Lung (tissue), 12 donors: ENCODE measurements around the gene ATF6. TPM values are rescaled to one million over a fixed set of nuclear protein-coding genes. Genes with fewer than 3 reads are reported as not detected.

Experiments
- ATAC-seq: fragments of 200-7000 bp; cut with Tn5 transposase; one replicate; pipeline ENCODE4 v1.9.1; 2020; ENCODE audit warnings: moderate number of reproducible peaks; ENCODE audit not compliant: insufficient read depth, low FRiP score
- DNase-seq, 3 donors: peaks; one replicate each; pipeline ENCODE4 v3.0.0-alpha.2; 2013 to 2017
- H3K27ac ChIP-seq, 2 donors: one replicate each; pipeline ENCODE4 v1.5.1; 2013; ENCODE audit warnings: mild to moderate bottlenecking in 2 of 2, moderate library complexity in 2 of 2, control low read depth in 1 of 2, inconsistent platforms in 1 of 2, low read depth in 1 of 2, low read length in 1 of 2
- H3K27me3 ChIP-seq, 3 donors: one replicate each; pipeline ENCODE4 v1.5.1; 2013; ENCODE audit warnings: low read length in 2 of 3; ENCODE audit not compliant: control insufficient read depth in 3 of 3, insufficient read depth in 3 of 3
- H3K36me3 ChIP-seq, 4 donors: one replicate each; pipeline ENCODE4 v1.5.1; 2013; ENCODE audit warnings: low read length in 4 of 4, mild to moderate bottlenecking in 1 of 4, moderate library complexity in 1 of 4; ENCODE audit not compliant: control insufficient read depth in 4 of 4, insufficient read depth in 4 of 4
- H3K4me1 ChIP-seq, 5 donors: one replicate each; pipeline ENCODE4 v1.5.1; 2013; ENCODE audit warnings: low read length in 5 of 5, mild to moderate bottlenecking in 2 of 5, moderate library complexity in 1 of 5; ENCODE audit not compliant: control insufficient read depth in 5 of 5, insufficient read depth in 5 of 5
- H3K4me3 ChIP-seq: one replicate; pipeline ENCODE4 v1.5.1; 2013; ENCODE audit warnings: mild to moderate bottlenecking, control low read depth, moderate library complexity
- H3K9ac ChIP-seq, 2 donors: one replicate each; pipeline ENCODE4 v1.5.1; 2013; ENCODE audit warnings: low read length in 2 of 2, control low read depth in 1 of 2; ENCODE audit not compliant: insufficient read depth in 1 of 2
- H3K9me3 ChIP-seq, 4 donors: one replicate each; pipeline ENCODE4 v1.5.1; 2013; ENCODE audit warnings: low read length in 3 of 4, mild to moderate bottlenecking in 1 of 4, moderate library complexity in 1 of 4; ENCODE audit not compliant: control insufficient read depth in 4 of 4, insufficient read depth in 3 of 4
- CTCF ChIP-seq: IDR thresholded peaks from 2 replicates; pipeline ENCODE4 v1.5.1; 2012; ENCODE audit warnings: mild to moderate bottlenecking; ENCODE audit errors: control extremely low read depth, extremely low read depth
- WGBS, 2 donors: extraction: QIAGEN DNeasy Blood & Tissue Kit; methylation state at CpG; one replicate each; pipeline ENCODE4 v1.1.7; 2013; 5-methylcytosine and 5-hydroxymethylcytosine counted together
- polyA plus RNA-seq, 2 donors: library from polyadenylated mRNA; stranded (reverse); fragments of 200-250 nt; gene quantifications; one replicate each; pipeline ENCODE4 v1.2.1, GENCODE V29; 2013
- total RNA-seq, 2 donors: library from RNA; depleted of rRNA in 1 of 2; stranded (reverse); fragments of >200 nt in 1 of 2; gene quantifications; one replicate each; pipeline ENCODE4 v1.2.1, GENCODE V29; 2014 to 2021
- donor health status: control.
- donor health status: control.
- donor health status: Bipolar disorder and iron deficiency.
- donor health status: healthy.
- donor health status: DM: yes; HTN: yes; CAD: no.

Gene ATF6
- total and polyA plus RNA-seq, 4 donors, result 4.3 to 44.8 (median 22.6) TPM

GRCh38 chr1:161913482-161914140 is 147.5 kb downstream of the ATF6 start:
- Histone ChIP-seq H3K9ac (no peak overlapping the region), H3K4me3 (no peak overlapping the region), H3K36me3 (peaks cover 6 to 15% (median 10%) of the 10 kb centered on the region in 4 donors), H3K27ac (no peak overlapping the region), H3K9me3 (no peaks in the 10 kb centered on the region), H3K4me1 (peaks cover 0 to 5% (median 0%) of the 10 kb centered on the region in 5 donors), H3K27me3 (no peaks in the 10 kb centered on the region)
- ATAC-seq, result no peak
- DNase-seq, result no peak
- no peak for TF ChIP-seq CTCF

- ATAC-seq, result no peak
These were observed 148.5 kb downstream of the ATF6 start for GRCh38 chr1:161914595-161914994.

GRCh38 chr1:161915051-161915503 is 149.0 kb downstream of the ATF6 start:
- Histone ChIP-seq H3K9me3 (no peaks in the 10 kb centered on the region), H3K4me1 (peaks cover 0 to 5% (median 0%) of the 10 kb centered on the region in 5 donors), H3K27me3 (no peaks in the 10 kb centered on the region), H3K9ac (no peak overlapping the region), H3K4me3 (no peak overlapping the region), H3K36me3 (peaks cover 6 to 15% (median 10%) of the 10 kb centered on the region in 4 donors), H3K27ac (no peak overlapping the region)
- no peak for DNase-seq
- 89 to 91% methylated on average over 1 of the region's 1 CpG for WGBS, 2 donors
- ATAC-seq, result no peak
- TF ChIP-seq CTCF, result no peak

More at GRCh38 chr1:161914595-161914994, 148.5 kb downstream of the ATF6 start:
- H3K4me1 ChIP-seq, result peaks cover 0 to 5% (median 0%) of the 10 kb centered on the region in 5 donors
- H3K36me3 ChIP-seq, result peaks cover 6 to 15% (median 10%) of the 10 kb centered on the region in 4 donors
- no peak overlapping the region for H3K4me3 ChIP-seq
- 92 to 96% methylated on average over 1 of the region's 1 CpG for WGBS, 2 donors
- no peak overlapping the region for H3K27ac ChIP-seq
- H3K9me3 ChIP-seq, result no peaks in the 10 kb centered on the region
- no peaks in the 10 kb centered on the region for H3K27me3 ChIP-seq
- DNase-seq, result no peak
- no peak for TF ChIP-seq CTCF
- no peak overlapping the region for H3K9ac ChIP-seq
